ENCODE measurements around the gene SECTM1. TPM values are rescaled to one million over a fixed set of nuclear protein-coding genes. Genes with fewer than 3 reads are reported as not detected.
"Not testable (repeated sequence)": the region's sequence is repeated elsewhere in the genome, so short reads cannot be mapped to it uniquely, and the experiment has no call there.

Gene SECTM1
- total RNA-seq, 4 donors from 2014 or later, result 10.7 to 258 (median 94.5) TPM

DNA sequence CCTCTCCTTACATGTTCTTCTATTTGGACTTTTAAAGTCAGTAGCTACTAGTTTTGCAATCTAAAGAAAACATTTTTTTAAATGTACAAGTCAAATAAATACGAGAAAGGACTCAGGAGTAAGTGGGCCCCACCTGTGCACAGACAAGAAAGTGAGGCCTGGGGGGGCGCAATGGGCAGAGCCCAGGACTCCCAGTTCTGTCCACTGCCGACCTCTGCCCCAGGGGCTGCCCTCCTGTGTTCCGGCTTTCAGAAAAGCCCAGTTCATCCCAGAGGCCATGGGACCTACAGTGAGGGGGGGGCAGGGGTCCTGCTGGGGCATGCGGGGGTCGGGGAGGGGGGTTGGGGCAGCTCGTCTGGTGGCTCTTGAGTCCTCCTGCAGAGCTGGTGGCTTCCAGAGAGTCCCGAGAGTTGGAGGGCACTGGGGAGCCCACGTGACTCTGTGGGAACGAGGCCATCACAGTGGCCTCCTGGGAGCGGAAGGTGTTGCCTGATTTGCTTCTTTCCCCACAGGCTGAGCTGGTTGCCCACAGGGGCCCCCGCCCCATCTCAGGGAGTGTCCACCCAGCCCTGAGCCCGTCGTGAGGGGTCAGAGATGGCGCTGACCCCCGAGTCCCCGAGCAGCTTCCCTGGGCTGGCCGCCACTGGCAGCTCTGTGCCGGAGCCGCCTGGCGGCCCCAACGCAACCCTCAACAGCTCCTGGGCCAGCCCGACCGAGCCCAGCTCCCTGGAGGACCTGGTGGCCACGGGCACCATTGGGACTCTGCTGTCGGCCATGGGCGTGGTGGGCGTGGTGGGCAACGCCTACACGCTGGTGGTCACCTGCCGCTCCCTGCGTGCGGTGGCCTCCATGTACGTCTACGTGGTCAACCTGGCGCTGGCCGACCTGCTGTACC lies 40.4 kb upstream of the SECTM1 start:
- Histone ChIP-seq H3K4me1 (peaks cover 0 to 19% (median 9%) of the 10 kb centered on the region in 4 donors), H3K27me3 (peaks cover 0 to 37% of the 10 kb centered on the region in 2 donors), H3K27ac (no peak overlapping the region), H3K36me3 (no peaks in the 10 kb centered on the region), H3K4me3 (no peak overlapping the region), H3K9me3 (no peaks in the 10 kb centered on the region)
- TF ChIP-seq, protein P1, sequence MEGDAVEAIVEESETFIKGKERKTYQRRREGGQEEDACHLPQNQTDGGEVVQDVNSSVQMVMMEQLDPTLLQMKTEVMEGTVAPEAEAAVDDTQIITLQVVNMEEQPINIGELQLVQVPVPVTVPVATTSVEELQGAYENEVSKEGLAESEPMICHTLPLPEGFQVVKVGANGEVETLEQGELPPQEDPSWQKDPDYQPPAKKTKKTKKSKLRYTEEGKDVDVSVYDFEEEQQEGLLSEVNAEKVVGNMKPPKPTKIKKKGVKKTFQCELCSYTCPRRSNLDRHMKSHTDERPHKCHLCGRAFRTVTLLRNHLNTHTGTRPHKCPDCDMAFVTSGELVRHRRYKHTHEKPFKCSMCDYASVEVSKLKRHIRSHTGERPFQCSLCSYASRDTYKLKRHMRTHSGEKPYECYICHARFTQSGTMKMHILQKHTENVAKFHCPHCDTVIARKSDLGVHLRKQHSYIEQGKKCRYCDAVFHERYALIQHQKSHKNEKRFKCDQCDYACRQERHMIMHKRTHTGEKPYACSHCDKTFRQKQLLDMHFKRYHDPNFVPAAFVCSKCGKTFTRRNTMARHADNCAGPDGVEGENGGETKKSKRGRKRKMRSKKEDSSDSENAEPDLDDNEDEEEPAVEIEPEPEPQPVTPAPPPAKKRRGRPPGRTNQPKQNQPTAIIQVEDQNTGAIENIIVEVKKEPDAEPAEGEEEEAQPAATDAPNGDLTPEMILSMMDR (IDR thresholded peaks at IDR 0.05), result no peak
- no peak for TF ChIP-seq POLR2A (IDR thresholded peaks at IDR 0.05)
- no peak for DNase-seq

DNA sequence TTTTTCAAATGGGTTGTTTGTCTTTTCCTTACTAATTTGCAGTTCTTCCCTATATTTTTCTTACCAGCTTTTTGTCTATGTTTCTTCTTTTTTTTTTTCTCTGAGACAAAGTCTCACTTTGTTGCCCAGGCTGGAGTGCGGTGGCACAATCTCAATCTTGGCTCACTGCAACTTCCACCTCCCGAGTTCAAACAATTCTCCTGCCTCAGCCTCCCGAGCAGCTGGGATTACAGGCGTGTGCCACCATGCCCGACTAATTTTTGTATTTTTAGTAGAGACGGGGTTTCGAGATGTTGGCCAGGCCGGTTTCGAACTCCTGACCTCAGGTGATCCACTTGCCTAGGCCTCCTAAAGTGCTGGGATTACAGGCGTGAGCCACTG lies 39.5 kb upstream of the SECTM1 start:
- not testable (repeated sequence) for H3K9me3 ChIP-seq, H3K36me3 ChIP-seq, H3K4me3 ChIP-seq, H3K27ac ChIP-seq, DNase-seq
- peaks cover 0 to 37% of the 10 kb centered on the region in 2 donors for H3K27me3 ChIP-seq
- H3K4me1 ChIP-seq, result peaks cover 0 to 19% (median 9%) of the 10 kb centered on the region in 4 donors

DNA sequence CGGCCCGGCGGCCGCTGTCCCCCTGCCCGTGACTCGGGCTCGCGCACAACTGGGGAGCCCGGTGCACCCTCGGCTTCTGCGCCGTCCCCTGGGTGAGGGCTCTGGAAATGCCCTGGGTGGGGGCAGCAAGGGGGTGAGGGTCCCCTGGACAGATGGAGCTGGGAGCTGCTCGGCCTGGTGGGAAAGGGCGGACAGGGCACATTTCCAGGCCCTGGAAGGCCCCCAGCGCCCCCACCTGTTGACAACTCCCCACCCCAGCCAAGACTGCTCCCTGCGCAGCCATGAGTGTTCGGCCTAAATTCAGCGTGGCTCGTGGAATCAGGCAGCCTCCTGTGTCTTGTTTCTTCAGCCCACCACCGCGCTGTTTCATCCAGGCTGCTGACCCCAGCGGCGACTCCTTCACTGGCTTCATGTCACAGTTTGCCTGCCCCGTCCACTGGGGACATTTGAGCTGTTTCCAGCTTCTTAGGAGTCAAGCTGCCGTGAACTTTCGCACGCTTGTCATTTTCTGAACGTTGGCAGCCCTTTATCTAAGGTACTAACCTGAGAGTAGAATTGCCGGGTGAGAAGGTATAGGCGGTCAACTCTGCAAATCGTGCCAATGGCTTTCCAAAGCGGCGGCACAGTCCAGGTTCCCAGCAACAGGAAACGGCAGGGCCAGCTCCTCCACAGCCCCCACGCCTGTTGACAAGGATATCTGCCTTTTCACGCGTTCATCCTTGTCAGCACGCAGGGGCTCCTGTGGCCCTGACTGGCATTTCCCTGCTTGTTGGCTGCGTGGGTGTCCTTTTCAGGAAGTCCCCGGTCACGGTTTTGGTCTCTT lies 38.9 kb upstream of the SECTM1 start:
- H3K4me3 ChIP-seq, result no peak overlapping the region
- peak in 1 of 3 donors; percentile 42 for DNase-seq
- no peaks in the 10 kb centered on the region for H3K9me3 ChIP-seq
- no peaks in the 10 kb centered on the region for H3K36me3 ChIP-seq
- H3K27me3 ChIP-seq, result peaks cover 0 to 37% of the 10 kb centered on the region in 2 donors
- TF ChIP-seq, protein P1 (IDR thresholded peaks at IDR 0.05), result no peak
- TF ChIP-seq POLR2A (IDR thresholded peaks at IDR 0.05), result no peak
- H3K27ac ChIP-seq, result no peak overlapping the region
- H3K4me1 ChIP-seq, result peaks cover 0 to 19% (median 9%) of the 10 kb centered on the region in 4 donors

DNA sequence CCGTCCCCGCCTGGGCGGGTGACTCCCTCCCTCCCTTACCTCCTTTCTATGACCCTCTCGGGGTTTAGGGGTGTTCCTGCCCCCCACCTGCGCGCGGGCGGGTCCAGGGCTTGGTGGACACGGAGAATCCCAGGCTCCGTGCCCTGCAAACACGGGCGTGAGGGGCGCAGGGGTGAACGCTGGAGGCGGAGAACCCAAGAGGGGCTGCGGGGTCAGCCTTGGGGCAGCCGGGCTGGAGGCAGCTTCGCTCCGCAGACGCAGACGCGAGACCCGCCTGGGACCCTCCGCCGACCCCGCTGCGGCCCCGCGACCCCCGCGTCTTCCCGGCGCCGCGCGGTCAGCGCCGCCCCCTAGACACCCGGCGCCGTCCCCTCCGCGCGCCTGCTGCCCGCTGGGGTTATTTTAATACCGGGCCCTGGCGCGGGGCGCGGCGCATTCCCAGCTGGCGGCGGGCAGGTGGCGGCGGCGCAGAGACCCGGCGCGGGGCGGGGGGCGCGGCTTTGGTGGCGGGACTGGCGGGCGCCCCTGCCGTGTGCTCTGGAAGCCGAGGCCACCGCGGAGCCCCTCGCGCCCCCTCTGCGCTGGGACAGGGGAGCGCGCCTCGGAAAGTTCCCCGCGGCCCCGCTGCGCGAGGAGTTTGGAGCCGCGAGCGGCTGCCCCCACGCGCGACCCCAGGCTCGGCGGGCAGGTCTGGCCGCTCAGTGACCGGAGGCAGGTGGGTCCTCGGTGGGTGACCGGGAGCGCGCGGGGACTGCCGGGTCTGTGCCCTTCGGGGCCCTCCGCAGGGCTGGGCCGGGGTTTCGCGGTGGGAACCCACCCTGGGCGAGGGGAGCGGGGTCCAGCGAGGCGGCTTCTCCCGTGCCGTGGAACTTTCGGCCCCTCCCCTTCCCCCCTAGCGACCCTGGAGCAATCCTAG lies 38.0 kb upstream of the SECTM1 start, which contains the start of gene UTS2R:
TSS of gene UTS2R (plus strand) at position 433 of the 916 bp plus-strand sequence. CDS start 2,560 bp downstream, outside the sequence.
- DNase-seq, result peak in 1 of 3 donors; percentile 34
- peaks cover 0 to 37% of the 10 kb centered on the region in 2 donors for H3K27me3 ChIP-seq
- no peaks in the 10 kb centered on the region for H3K36me3 ChIP-seq
- no peaks in the 10 kb centered on the region for H3K9me3 ChIP-seq
- peaks cover 0 to 19% (median 9%) of the 10 kb centered on the region in 4 donors for H3K4me1 ChIP-seq
- no peak for TF ChIP-seq POLR2A (IDR thresholded peaks at IDR 0.05)
- TF ChIP-seq, protein P1 (IDR thresholded peaks at IDR 0.05), result no peak
- H3K27ac ChIP-seq, result no peak within 1 kb of the TSS
- H3K4me3 ChIP-seq, result peak within 1 kb of the TSS; percentile 0 to 51 (median 35)

DNA sequence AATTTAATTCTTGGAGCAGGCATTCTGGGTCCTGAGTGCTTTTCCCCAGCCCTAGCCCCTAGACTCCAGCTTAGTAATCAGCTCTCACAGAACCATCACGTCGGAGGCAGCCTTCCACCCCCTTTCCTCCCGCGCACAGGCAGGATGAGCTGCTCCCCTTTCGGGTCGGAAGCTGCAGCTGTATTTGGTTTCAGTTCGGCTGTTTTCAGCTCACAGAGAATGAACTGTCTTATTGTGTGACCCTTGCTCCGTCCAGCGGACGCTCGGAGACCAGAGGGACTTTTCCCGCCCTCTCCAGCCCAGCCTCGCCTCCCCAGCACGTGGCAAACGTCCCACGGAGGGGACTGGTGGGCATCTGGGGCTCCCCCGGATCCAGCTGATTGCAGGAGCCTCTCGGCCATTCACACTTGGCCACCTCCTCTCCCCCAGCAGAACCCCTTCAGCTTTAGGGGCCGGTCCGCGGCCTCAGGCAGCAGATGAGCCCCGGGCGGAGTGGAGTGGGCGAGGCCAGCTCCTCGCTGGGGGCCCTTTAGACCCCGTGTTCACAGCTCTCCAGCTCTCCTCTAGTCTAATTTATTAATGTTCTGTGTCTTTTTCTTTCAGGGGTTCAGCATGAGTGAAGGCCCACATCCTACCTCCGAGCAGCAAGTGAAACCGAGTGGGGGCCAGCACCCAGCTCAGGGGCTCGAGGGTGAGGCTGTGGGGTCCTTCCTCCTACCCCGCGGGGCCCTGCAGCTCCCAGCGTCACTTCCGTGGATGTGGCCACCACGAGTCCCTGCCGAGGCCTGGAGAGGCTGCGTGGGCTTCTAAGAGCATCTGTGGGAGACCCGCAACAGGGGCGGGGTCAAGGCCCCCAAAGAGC lies 37.1 kb upstream of the SECTM1 start:
- Histone ChIP-seq H3K36me3 (no peaks in the 10 kb centered on the region), H3K9me3 (no peaks in the 10 kb centered on the region), H3K4me3 (peak overlapping the region; percentile 0 to 51 (median 35)), H3K27me3 (peaks cover 0 to 37% of the 10 kb centered on the region in 2 donors), H3K27ac (no peak overlapping the region), H3K4me1 (peaks cover 0 to 19% (median 9%) of the 10 kb centered on the region in 4 donors)
- TF ChIP-seq, protein P1 (IDR thresholded peaks at IDR 0.05), result no peak
- TF ChIP-seq POLR2A (IDR thresholded peaks at IDR 0.05), result no peak
- DNase-seq, result peak; percentile 32 to 60 (median 46)

Data from Peyer's patch (tissue), 4 donors.